HG02623 (cell line): ENCODE measurements around the gene LRRFIP2.
"Not testable (repeated sequence)": the region's sequence is repeated elsewhere in the genome, so short reads cannot be mapped to it uniquely, and the experiment has no call there.

Experiments used
- ATAC-seq: cut with Tn5 transposase; IDR thresholded peaks from one replicate; pipeline ENCODE4 v1.9.1; 2021; ENCODE audit warnings: moderate library complexity; ENCODE audit not compliant: unreplicated experiment

Gene LRRFIP2

DNA sequence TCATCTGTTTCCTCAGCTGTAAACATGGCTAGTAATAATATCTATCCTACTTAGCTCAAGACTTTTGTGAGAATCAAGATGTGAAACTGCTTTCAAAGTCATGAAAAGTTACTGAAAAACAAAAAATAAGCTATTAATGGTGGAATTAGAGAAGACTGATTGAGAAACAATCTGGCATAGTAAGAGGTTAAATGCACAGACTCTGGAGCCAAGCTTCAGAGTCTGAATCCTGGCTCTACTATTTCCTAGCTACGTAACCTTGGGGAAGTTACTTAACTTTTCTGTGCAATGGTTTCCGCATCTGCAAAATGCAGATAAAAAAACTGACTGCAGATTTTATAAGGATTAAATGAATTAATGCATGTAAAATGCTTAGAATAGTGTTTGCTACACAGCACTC lies 28.8 kb downstream of the LRRFIP2 start:
- no peak for ATAC-seq

GRCh38 chr3:37144806-37145205 lies 29.6 kb downstream of the LRRFIP2 start:
- no peak for ATAC-seq

- no peak for ATAC-seq
Measured at GRCh38 chr3:37143821-37144220, 30.6 kb downstream of the LRRFIP2 start.

DNA sequence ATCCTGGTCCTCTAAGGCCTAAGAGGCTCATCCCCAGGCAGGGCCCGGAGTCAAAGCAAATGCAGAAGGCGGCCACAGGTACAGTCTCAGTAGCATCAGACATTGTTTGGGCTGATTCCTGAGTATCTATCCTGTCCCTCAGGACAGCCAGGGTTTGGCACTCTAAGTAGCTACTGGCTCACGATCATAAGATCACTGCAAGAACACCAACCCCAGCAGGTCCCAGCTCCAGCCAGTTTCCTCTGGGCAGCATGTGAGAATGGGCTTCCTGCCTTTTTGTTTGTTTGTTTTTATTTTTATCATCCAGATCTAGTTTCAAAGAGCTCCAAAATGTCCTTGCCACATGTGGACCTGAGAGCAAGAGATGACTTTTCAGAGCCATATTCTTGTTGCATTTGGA lies 32.7 kb downstream of the LRRFIP2 start:
- no peak for ATAC-seq

- no peak for ATAC-seq
Measured at GRCh38 chr3:37140899-37141541, 33.4 kb downstream of the LRRFIP2 start.

DNA sequence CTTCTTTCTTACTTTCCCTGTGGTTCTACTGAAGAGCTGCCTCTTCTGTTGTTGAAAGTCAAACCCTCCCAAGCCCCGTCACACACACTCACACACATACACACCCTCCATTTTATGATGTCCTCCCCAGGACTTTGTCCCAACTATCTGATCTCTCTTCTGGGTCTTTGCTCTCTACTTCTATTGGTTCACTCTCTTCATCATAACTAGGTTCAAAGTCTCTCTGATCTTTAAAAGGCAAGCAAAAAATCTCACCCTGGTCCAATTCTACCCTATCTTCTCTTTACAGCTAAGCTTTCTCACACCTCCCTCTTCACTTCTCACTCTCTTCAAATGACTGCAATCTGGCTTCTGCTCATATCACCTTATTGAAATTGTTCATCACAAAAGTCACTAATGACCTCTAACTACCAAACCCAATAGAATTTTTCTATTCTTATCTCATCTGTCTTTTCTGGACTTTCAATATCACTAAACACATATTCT lies 34.8 kb downstream of the LRRFIP2 start:
- ATAC-seq: peak; percentile 61

DNA sequence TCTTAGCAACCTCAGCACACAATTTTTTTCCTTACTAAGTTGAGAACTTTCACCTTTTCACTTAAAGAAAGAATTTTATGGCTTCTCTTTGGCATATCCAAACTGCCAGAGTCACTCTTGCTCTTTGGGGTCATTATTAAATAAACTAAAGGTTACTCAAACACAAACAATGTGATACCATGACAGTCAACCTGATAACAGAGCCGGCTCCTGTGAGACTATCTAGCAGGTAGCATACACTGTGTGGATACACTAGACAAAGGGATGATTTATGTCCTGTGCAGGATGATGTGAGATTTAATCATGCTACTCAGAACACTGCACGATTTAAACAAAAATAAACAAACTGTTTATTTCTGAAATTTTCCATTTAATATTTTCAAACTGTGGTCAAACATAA lies 35.6 kb downstream of the LRRFIP2 start:
- ATAC-seq: no peak

DNA sequence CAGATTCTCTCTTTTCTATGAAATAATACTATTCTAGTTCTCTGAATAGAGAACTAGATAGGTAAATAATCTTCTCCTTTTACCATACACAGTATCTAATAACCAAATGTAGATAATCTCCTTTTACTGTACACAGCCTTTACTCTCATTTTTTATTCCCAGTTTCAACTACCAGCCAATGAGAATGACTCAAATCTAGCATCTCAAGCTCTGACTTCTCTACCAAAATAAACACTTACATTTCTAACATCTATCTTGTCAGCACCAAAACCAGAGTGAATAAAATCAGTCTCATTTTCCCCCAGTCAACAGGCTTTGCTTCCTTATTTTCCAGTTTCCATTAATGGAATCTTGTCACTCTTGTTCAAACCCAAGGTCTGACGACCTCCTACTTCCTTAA lies 36.9 kb downstream of the LRRFIP2 start:
- ATAC-seq: no peak

GRCh38 chr3:37136067-37136466 lies 38.3 kb downstream of the LRRFIP2 start:
- no peak for ATAC-seq

GRCh38 chr3:37135561-37135960 lies 38.8 kb downstream of the LRRFIP2 start:
- no peak for ATAC-seq

GRCh38 chr3:37132334-37132733 lies 42.0 kb downstream of the LRRFIP2 start:
- ATAC-seq: no peak

DNA sequence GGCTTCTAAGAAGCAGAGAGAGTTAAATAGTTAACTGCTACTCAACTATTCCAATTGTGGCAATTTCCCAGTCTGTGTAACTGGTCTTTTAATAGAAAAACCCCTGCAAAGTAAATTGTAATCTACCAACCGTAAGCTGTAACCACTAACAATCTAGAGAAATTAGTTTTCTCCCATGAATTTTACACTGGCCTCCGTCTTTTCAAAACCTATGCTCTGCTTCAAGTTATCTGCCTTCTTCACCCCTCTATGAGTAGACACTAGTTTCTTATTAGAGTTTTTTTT lies 42.6 kb downstream of the LRRFIP2 start:
- ATAC-seq: no peak

GRCh38 chr3:37130984-37131859 lies 43.2 kb downstream of the LRRFIP2 start:
- ATAC-seq: no peak

- ATAC-seq: no peak
Measured at GRCh38 chr3:37130448-37130847, 43.9 kb downstream of the LRRFIP2 start.

DNA sequence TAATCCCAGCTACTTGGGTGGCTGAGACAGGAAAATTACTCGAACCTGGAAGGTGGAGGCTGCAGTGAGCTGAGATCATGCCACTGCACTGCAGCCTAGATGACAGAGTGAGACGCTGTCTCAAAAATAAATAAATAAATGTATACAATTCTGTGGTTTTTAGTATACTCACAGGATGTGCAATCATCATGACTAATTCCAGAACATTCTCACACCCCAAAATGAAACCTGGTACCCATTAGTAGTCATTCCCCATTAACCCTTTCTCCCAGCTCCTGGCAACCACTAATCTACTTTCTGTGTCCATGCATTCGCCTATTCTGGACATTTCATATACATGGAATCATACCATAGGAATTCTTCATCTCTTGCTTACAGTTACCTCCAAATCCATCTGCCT lies 44.5 kb downstream of the LRRFIP2 start:
- no peak for ATAC-seq

DNA sequence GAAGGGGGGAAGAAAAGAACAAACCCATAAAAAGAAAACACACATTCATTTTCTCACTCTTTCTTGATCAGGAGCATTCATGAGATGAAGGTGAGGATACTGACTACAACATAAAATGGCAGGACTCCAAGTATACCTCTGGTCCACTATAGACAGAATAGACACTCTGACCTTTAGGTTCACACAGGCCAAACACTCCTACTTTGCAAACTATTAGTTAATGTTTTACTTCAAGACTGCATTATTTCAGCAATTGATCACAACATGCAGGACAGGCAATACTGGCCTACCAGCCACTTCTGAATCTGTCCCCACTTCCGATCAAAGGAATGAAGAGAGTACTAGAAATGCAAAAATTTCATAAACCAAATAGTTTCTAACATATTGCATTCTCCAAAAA lies 47.0 kb downstream of the LRRFIP2 start:
- ATAC-seq: no peak

GRCh38 chr3:37126856-37127255 lies 47.5 kb downstream of the LRRFIP2 start:
- no peak for ATAC-seq

DNA sequence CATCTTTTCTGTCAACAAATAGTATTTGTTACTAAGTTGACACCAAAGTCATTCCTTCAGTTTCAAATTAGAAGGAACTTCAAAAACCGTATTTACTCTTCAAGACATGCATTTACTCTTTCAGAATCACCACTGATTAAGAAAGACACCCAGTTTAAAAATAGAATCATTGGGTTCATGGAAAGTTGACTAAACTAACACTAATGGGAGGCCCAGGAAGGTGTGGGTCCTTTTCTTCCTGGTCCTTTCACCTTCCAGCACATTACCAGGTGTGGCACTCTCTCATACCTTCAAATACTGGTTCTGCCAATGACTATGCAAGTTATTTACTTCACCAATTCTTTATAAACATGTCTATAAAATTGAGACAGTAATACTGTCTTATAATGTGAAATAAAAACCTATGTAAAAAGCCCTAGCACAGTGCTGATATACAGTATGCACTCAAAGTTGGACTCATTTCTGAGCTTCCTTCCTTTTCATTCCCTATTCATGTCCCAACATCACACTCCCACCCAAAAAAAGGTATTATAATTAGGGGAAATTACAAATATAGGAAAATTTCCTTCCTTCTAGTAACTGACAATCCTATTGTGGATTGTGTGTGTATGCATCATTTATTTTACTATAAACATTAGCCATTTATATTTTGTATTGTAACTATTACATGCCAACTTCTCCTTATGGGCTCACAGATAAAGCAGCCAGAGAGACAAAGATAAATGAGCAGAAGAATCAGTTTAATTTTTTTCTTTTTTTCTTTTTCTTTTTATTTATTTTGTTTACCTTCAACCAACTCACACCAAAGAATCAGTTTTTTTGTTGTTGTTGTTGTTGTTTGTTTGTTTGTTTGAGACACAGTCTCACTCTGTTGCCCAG lies 48.9 kb downstream of the LRRFIP2 start:
- ATAC-seq: no peak

DNA sequence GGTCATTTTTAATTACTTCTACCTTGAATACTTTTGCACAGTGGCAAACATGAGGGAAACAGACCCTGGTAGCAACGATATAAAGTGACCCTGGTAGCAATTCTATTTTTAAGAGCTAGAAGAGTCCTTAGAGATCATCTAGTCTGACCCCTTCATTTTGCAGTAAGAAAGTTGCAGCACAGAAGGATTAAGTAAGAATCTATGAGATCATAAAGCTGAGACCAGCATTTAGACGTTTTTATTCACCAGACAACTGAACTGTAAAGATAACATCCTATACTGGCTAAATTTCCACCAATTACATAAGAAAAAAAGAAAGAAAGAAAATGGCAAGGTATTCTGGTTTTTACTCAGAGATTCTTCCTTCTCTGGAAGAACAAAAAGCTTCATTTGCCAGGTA lies 49.9 kb downstream of the LRRFIP2 start:
- ATAC-seq: no peak

- no peak for ATAC-seq
Measured at GRCh38 chr3:37123292-37123691, 51.1 kb downstream of the LRRFIP2 start.

DNA sequence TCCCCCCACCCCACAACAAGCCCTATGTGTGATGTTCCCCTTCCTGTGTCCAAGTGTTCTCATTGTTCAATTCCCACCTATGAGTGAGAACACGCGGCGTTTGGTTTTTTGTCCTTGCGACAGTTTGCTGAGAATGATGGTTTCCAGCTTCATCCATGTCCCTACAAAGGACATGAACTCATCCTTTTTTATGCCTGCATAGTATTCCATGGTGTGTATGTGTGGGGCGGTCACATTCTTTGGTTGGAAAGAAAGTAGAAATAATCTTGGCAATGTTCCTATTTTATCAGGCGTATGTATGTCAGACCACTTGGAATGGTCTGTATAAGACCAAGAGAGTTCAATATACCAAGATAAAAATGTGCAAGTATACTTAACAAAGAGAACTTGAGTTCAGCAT lies 52.3 kb downstream of the LRRFIP2 start:
- ATAC-seq: not testable (repeated sequence)

DNA sequence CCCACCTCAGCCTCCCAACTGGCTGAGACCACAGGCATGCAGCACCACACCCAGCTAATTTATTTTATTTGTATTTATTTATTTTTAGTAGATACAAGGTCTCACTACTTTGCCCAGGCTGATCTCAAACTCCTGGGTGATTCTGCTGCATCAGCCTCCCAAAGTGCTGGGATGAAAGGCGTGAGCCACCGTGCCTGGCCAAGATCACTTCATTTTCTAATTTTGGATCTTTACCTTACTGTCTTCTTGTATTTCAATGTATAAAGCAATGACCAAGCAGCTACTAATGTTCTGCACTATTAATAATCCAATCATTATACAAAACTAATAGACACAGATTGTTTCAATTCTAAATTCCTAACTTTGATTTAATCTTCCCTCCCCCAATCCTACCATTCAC lies 56.2 kb downstream of the LRRFIP2 start:
- no peak for ATAC-seq
